Activated CD4-positive, alpha-beta T cell treated with anti-CD3 and anti-CD28 coated beads, Interleukin-2, amount 50 U/mL, for 4 hours (primary cell): ENCODE measurements around the gene SMAD1.
"Not testable (repeated sequence)": the region's sequence is repeated elsewhere in the genome, so short reads cannot be mapped to it uniquely, and the experiment has no call there.

Experiments used
- DNase-seq, 2 experiments: peaks; one replicate each; pipeline ENCODE4 v3.0.0-alpha.2; 2020

The SMAD1 gene

DNA sequence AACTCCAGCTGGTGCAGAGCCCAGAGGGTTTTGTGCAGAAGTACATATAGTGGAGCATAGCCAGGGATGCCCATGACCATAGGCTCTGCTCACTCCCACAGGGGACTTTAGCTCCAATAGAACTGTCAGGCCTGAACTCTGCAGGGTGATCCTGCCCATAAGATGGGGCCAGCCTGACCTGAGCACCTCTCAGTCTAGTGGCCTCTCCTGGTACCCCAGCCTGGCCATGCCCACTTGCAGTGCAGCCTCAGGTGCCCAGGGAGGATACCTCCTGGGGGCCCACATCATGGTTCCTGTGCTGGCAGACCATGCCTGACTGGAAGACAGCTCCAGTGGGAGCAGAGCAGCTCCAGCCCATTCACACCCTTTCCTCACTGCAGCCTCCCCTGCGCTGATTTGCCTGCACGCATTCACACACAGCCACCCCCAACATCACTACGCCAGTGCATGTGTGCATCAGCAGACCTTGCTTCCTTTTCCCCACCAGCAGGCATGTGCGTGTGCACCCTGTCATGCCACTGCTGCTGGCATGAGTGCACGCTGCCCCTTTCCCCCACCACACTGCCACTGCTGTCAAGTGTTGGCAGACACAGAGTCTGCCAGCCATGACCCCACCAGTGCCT, 84.5 kb downstream of the SMAD1 start:
- DNase-seq: no peak

DNA sequence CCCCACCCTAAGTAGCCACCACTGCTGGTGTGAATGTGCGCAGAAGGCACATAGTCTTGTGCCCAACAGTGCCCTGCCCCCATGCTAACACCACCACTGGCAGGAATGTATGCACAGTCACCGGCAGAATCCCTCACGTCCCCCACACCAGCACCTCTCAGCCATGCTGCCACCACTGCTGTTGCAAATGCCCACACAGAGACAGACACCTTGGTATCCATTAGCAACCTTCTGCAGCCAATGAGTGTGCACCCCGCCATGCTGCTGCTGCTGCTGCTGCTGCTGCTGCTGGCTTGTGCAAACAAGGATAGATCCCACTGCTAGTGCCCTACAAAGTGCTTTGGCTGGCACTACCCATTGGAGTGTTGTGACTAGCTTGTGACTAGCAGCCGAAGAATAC, 85.1 kb downstream of the SMAD1 start:
- DNase-seq: no peak

DNA sequence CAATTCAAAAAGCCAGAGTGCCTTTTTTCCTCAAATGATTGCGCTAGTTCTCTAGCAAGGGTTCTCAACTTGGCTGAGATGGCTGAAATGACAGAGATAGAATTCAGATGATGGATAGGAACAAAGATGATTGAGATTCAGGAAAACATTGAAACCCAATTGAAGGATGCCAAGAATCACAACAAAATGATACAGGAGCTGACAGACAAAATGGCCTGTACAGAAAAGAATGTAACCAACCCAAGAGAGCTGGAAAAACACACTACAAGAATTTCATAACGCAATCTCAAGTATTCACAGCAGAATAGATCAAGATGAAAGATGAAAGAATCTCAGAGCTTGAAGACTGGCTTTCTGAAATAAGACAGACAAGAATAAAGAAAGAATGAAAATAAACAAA, 85.9 kb downstream of the SMAD1 start:
- DNase-seq: no peak

DNA sequence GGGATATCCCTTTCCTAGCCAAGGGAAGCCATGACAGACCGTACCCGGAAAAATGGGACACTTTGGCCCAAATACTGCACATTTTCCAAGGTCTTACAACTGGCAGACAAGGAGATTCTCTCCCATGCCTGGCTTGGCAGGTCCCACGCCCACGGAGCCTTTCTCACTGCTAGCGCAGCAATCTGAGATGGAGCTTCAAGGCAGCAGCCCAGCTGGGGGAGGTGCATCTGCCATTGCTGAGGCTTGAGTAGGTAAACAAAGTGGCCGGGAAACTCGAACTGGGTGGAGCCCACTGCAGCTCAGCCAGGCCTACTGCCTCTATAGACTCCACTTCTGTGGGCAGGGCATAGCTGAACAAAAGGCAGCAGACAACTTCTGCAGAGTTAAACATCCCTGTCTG, 92.9 kb downstream of the SMAD1 start:
- DNase-seq: not testable (repeated sequence)

DNA sequence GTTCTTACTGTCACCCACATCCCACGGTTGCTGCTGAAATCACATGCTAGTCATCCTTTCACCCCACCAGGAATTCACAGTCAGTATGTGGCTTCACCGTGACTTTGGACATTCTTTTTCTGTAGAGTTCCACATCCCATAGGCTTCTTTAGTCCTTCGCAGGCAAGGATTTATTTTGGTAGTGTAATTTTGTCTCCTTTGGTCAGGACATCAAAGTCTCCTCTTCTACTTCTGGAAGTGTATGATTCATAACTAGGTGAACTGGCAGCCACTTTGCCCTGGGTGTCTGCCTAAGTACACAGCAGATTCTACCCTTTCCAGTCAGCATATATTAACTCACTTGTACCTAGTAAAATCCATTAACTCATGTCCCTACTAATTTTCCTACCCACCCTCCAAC, 99.3 kb downstream of the SMAD1 start:
- DNase-seq: no peak

DNA sequence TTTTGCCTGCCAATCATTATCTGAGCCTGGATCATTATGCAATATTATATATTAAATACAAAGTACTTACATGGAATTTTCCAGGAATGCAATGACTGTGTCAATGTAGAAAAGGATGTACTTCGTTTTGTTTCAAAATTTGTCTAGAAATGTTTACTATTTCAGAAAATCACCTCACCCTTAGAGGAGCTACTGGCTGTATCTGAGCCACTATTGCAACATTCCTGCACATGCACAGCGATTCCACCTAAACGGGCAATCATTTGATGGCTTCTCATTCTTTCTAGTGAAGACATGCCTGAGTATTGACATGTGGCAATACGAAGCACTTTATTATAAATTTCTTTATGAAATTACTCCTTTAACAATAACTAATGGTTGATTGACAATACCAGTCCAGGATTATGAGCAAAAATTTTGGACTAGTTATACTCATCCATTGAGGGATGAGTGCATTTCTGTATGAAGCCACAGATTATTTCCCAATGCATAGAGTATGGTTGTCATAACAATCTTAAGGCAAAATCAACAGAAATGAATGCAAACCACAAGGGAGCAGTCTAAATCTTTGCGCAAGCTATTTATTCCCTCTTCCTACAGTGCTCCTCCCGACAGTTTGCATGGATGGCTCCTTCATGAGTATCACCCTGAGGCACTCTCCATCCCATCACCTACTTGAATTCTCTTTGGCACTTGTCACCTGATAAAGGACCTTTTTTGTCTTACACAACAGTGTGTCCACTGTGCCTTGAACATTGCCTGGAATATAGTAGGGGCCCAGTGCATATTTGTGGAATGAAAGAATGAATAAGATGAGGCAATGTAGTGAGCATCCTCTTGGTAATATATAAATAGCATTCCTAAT, 101.8 kb downstream of the SMAD1 start:
- DNase-seq: no peak

DNA sequence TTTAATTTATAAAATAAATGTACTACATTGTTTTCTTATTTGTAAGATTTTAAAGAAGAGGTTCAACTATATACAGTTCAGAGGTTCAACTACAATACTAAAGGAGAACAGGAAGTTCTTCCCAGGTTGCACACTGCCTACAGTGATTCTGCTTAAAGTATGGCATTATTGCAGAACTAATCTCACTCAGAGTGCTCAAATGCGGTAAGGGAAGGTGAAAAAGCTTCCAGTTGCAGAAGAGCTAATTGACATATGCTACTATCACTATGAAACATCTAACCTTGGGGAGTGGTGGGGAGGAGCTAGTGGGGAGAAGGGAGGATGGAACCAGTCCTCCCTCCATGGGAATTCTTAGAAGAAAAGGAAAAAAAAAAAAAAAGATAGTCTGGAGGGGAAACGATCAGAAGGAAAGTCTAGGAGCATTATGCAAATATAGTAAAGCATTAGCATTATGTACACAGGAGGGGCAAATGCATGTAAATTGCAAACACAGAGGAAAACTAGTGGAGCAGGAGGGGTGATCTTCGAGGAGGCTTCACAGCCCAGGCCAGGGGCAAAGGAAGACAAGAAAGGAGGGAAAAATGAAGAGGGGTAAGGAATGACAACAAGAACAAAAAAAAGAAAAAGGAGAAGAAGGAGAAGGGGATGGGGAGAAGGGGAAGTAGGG, 105.6 kb downstream of the SMAD1 start:
- DNase-seq: no peak

DNA sequence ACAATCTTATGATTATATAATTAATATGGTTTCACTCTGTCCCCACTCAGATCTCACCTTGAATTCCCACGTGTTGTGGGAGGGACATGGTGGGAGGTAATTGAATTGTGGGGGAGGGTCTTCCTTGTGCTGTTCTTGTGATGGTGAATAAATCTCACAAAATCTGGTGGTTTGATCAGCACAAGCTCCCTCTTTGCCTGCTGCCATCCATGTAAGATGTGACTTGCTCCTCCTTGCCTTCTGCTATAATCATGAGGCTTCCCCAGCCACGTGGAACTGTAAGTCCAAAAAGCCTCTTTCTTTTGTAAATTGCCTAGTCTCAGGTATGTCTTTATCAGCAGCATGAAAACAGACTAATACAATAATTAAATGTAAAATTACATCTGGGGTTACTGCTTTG, 107.7 kb downstream of the SMAD1 start:
- DNase-seq: not testable (repeated sequence)

DNA sequence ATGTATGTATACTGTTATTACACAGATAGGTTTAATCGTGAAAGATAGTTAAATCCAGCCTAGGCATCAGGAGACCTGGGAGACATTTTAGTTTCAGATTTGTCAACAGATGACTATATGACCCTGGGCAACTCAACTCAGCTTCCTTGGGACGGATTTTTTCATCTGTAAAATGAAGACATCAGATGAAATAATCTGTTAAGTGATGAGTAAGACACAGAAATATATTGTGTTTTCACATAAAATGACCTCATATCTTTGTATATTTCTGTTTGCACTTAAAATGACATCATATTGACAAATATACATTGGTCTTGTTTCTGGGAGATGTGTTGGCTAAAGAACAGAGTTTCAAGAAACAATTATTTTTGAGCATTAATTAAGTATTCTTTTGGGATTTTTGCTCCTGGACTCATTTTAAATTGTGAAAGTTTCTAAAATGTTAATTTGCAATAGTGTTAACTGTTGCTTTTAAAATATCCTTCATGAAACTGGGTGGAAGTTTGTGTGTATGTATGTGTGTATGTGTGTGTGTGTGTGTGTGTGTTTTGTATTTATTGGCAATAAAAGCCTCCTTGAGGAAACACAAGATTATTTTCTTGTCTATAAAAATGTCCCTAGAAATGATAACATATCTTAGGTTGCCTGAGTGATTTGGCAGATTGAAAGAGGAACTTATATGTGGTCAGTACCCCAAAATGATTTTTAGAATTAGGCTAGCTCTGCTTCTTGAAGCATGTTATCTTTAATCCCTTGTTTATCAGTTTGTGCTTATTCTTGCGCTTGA, 108.5 kb downstream of the SMAD1 start:
- no peak for DNase-seq

DNA sequence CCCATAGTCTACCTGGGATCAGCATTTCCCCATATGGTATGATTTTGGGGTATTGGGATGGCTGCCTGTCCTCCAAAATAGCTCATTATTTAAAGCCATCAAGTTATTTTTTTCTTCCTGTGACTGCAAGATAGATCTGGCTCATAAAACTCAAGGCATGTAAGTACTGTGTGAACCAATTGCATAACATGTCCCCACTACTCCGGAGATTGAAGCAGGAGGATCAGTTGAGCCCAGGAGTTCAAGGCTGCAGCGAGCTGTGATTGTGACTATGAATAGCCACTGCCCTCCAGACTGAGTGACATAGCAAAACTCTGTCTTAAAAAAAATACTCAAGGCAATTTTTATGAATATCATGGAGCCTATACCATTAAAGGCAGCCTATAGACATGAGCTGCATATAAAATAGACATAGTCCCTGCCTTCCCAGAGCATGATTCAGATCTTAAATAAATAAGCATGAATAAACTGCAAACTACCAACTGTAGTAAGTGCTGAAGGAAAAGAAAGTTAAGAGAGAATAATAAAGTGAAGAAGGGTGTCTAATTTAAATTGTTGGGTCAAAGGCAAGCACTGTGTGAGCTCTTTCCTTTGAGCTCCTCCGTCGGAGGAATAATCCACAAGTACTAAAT, 120.6 kb downstream of the SMAD1 start:
- no peak for DNase-seq

DNA sequence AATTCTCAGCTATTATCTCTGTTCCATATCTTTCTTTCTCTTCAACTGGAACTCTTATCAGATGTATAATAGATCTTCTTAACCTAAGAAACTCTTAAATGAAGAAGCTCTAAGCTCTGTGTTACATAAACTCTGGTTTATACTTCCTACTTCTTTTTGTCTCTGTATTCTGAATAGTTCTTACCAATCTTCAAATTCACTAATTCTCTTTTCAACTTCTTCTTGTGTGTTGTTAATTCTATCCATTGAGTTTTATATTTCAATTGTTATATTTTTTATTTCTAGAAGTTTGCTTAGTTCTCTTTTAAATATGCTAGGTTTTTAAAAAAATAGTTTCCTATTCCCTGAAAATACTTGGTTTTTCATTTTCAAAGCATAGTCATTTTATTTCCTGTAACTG, 124.3 kb downstream of the SMAD1 start:
- no peak for DNase-seq
